Glutamatergic neuron (in vitro differentiated cells): ENCODE data around the gene VPS37C. TPM values are rescaled to one million over a fixed set of nuclear protein-coding genes. Genes with fewer than 3 reads are reported as not detected.

Source experiments
- DNase-seq: peaks from one replicate; pipeline ENCODE4 v3.0.0; 2022
- H3K27ac Mint-ChIP-seq: one replicate; pipeline ENCODE4 v1.8.0; 2020; ENCODE audit warnings: mild to moderate bottlenecking, mixed read lengths, inconsistent platforms; ENCODE audit not compliant: unreplicated experiment
- H3K27me3 Mint-ChIP-seq: one replicate; pipeline ENCODE4 v1.8.0; 2020; ENCODE audit warnings: mild to moderate bottlenecking, moderate library complexity, mixed read lengths, inconsistent platforms; ENCODE audit not compliant: unreplicated experiment
- H3K36me3 Mint-ChIP-seq: one replicate; pipeline ENCODE4 v1.8.0; 2020; ENCODE audit warnings: mild to moderate bottlenecking, mixed read lengths, inconsistent platforms; ENCODE audit not compliant: unreplicated experiment
- H3K4me1 Mint-ChIP-seq: one replicate; pipeline ENCODE4 v1.8.0; 2020; ENCODE audit warnings: mild to moderate bottlenecking, low read depth, mixed read lengths, inconsistent platforms; ENCODE audit not compliant: unreplicated experiment
- H3K4me3 Mint-ChIP-seq: one replicate; pipeline ENCODE4 v1.8.0; 2020; ENCODE audit warnings: mild to moderate bottlenecking, mixed read lengths, inconsistent platforms; ENCODE audit not compliant: unreplicated experiment
- H3K9me3 Mint-ChIP-seq: one replicate; pipeline ENCODE4 v1.8.0; 2020; ENCODE audit warnings: mild to moderate bottlenecking, moderate library complexity, mixed read lengths, inconsistent platforms; ENCODE audit not compliant: unreplicated experiment
- total RNA-seq: library from RNA; stranded (reverse); fragmentation: NEBNext Ultra II Directional; extraction: Animal tissue kit (Norgen Biotek cat#: 25700); gene quantifications from one replicate; pipeline ENCODE4 v1.2.1, GENCODE V29; 2021; ENCODE audit not compliant: unreplicated experiment
- TF ChIP-seq, protein P1 (sequence below): fragments of 200-600 bp; sonication (generic); IDR thresholded peaks from one replicate; pipeline ENCODE4 v1.5.0; 2021; ENCODE audit not compliant: partially characterized antibody, unreplicated experiment

The VPS37C gene
- total RNA-seq, 1 donor from 2014 or later, result 27.1 TPM

DNA sequence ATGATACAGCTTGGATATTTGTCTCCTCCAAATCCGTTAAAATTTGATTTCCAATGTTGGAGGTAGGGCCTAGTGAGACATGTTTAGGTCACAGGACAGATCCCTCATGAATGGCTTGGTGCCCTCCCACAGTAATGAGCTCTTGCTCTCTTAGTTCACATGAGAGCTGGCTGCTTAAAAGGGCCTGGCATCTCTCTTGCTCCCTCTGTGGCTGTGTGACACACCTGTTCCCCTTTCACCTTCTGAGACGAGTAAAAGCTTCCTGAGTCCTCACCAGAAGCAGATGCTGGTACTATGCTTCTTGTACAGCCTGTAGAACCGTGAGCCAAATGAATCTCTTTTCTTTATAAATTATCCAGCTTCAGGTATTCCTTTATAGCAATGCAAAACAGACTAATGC, 3.5 kb downstream of the VPS37C start:
- Mint-ChIP-seq H3K27me3 (peaks cover 4% of the 10 kb centered on the region), H3K36me3 (peaks cover 18% of the 10 kb centered on the region), H3K4me3 (no peak overlapping the region), H3K27ac (no peak overlapping the region), H3K4me1 (peaks cover 16% of the 10 kb centered on the region), H3K9me3 (peaks cover 10% of the 10 kb centered on the region)
- DNase-seq, result no peak
- TF ChIP-seq, protein P1, sequence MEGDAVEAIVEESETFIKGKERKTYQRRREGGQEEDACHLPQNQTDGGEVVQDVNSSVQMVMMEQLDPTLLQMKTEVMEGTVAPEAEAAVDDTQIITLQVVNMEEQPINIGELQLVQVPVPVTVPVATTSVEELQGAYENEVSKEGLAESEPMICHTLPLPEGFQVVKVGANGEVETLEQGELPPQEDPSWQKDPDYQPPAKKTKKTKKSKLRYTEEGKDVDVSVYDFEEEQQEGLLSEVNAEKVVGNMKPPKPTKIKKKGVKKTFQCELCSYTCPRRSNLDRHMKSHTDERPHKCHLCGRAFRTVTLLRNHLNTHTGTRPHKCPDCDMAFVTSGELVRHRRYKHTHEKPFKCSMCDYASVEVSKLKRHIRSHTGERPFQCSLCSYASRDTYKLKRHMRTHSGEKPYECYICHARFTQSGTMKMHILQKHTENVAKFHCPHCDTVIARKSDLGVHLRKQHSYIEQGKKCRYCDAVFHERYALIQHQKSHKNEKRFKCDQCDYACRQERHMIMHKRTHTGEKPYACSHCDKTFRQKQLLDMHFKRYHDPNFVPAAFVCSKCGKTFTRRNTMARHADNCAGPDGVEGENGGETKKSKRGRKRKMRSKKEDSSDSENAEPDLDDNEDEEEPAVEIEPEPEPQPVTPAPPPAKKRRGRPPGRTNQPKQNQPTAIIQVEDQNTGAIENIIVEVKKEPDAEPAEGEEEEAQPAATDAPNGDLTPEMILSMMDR, result no peak

DNA sequence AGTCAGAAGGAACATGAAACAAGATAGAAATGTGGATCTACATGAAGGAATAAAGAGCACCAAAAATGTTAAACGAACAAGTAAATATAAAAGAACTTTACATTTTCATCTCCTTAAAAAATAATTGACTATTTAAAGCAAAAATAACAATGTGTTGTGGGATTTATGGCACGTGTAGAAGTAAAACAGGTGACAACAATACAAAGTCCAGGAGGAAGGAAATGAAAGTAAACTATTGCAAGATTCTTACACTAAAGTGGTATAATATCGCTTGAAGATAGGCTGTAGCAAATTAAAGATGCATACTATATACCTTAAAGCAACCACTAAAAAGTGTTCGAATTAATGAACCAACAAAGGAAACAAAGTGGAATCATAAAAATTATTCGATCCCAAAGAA, 5.5 kb downstream of the VPS37C start:
- no peak overlapping the region for H3K4me3 Mint-ChIP-seq
- no peak overlapping the region for H3K27ac Mint-ChIP-seq
- H3K9me3 Mint-ChIP-seq, result peaks cover 9% of the 10 kb centered on the region
- H3K4me1 Mint-ChIP-seq, result peaks cover 29% of the 10 kb centered on the region
- TF ChIP-seq, protein P1, result no peak
- peaks cover 2% of the 10 kb centered on the region for H3K27me3 Mint-ChIP-seq
- no peak for DNase-seq
- H3K36me3 Mint-ChIP-seq, result peaks cover 18% of the 10 kb centered on the region

DNA sequence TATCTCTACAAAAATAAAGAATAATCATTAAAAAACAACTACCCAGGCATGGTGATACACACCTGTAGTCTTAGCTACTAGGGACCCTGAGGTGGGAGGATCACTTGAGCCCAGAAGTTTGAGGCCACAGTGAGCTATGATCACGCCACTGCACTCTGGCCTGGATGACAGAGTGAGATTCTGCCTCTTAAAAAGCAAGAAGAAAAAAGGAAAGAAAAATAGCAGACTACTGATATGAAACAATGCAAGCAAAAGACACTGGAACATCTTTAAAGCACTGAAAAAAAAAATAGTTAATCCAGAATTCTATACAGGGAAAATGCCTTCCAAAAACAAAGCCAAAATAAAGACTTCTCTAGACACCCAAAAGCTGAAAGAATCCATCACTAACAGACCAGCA, 5.9 kb downstream of the VPS37C start:
- no peak overlapping the region for H3K27ac Mint-ChIP-seq
- no peak for DNase-seq
- H3K4me3 Mint-ChIP-seq, result no peak overlapping the region
- H3K9me3 Mint-ChIP-seq, result peaks cover 9% of the 10 kb centered on the region
- H3K27me3 Mint-ChIP-seq, result peaks cover 2% of the 10 kb centered on the region
- TF ChIP-seq, protein P1, result no peak
- H3K4me1 Mint-ChIP-seq, result peaks cover 30% of the 10 kb centered on the region
- peaks cover 18% of the 10 kb centered on the region for H3K36me3 Mint-ChIP-seq

DNA sequence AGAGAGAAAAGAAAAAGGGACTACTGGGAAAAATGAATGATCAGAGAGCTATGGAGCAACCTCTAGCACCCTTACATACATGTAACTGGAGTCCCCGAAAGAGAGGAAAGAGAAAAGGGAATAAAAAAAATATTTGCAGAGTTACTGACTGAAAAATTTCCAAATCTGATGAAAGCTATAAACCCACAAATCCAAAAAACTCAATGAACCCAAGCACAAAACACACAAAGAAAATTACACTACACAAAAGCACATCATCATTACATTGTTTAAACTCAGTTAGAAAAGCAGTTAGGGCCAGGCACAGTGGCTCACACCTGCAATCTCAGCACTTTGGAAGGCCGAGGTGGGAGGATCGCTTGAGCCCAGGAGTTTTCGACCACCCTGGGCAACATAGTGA, 6.7 kb downstream of the VPS37C start:
- TF ChIP-seq, protein P1, result no peak
- DNase-seq, result no peak
- Mint-ChIP-seq H3K27ac (no peak overlapping the region), H3K36me3 (peaks cover 18% of the 10 kb centered on the region), H3K9me3 (peaks cover 7% of the 10 kb centered on the region), H3K4me1 (peaks cover 34% of the 10 kb centered on the region), H3K4me3 (no peak overlapping the region), H3K27me3 (peaks cover 6% of the 10 kb centered on the region)

DNA sequence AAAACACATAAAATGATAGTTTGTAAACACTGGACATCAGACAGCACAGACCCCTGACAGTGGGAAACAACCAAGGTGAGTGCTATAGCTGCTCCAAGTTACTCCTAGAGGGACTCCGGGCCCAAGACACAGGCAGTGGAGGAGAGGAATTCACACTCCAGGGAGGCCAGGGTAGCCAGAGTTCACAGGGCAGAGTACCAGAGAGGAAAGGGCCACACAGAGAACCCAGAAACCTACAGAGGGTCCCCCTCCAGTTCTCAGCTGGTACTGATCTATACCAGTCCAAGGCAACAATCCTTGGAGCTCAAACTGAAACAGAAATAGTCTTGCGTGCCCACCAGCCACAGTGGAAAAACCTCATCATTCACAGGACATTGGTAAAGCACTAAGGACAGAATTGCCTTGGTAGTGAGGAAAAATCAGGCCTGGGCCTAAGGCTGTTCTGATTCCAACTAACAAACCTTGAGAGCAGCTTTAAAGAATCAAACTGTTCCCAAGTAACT, 7.6 kb downstream of the VPS37C start:
- Mint-ChIP-seq H3K27ac (no peak overlapping the region), H3K4me1 (peaks cover 32% of the 10 kb centered on the region), H3K27me3 (peaks cover 7% of the 10 kb centered on the region), H3K36me3 (peaks cover 18% of the 10 kb centered on the region), H3K4me3 (no peak overlapping the region), H3K9me3 (peaks cover 7% of the 10 kb centered on the region)
- no peak for DNase-seq
- TF ChIP-seq, protein P1, result no peak
